HEK293 (cell line): Measurements from ENCODE around the gene FIGNL2.

Experiments
- CTCF ChIA-PET: fragments of 350-600 bp; formaldehyde crosslinking; extraction: SDS; loops from one replicate; lab custom pipeline; 2021; ENCODE audit warnings: antibody characterized with exemption; lab: Yijun Ruan, JAX
- POLR2A ChIA-PET: fragments of 300-600 bp; formaldehyde crosslinking; extraction: SDS; loops from one replicate; lab custom pipeline; 2020; ENCODE audit warnings: antibody characterized with exemption, inconsistent platforms; lab: Yijun Ruan, JAX
- H3K27ac ChIP-seq: fragments of 200-500 bp; sonication (Bioruptor generic); 2 replicates; pipeline ENCODE4 v1.5.1; 2014; ENCODE audit warnings: low read depth, low read length, control low read depth, inconsistent platforms; ENCODE audit errors: extremely low read depth
- H3K36me3 ChIP-seq, 2 experiments: fragments of 200-500 bp in 1 of 2; sonication (Bioruptor generic) in 1 of 2; 1 replicate in 1 of 2; 2 replicates in 1 of 2; pipeline ENCODE4 v1.5.1; 2014 to 2017; ENCODE audit warnings: inconsistent platforms in 2 of 2, low read length in 2 of 2; ENCODE audit not compliant: control insufficient read depth in 2 of 2, insufficient read depth in 1 of 2
- H3K4me1 ChIP-seq: fragments of 200-500 bp; sonication (Bioruptor generic); 2 replicates; pipeline ENCODE4 v1.5.1; 2014; ENCODE audit warnings: mild to moderate bottlenecking, low read length, inconsistent platforms; ENCODE audit not compliant: control insufficient read depth, insufficient read depth
- H3K4me3 ChIP-seq: 2 replicates; pipeline ENCODE4 v1.5.1; 2011; ENCODE audit warnings: low read depth, mild to moderate bottlenecking, control low read depth, low read length, moderate library complexity
- H3K9me3 ChIP-seq: fragments of 200-500 bp; sonication (Bioruptor generic); 2 replicates; pipeline ENCODE4 v1.5.1; 2014; ENCODE audit warnings: low read depth, low read length, inconsistent platforms; ENCODE audit not compliant: control insufficient read depth, insufficient read depth
- KLF1 ChIP-seq: fragments of 450-650 bp; formaldehyde crosslinking; IDR thresholded peaks from 2 replicates; pipeline ENCODE4 v1.5.1; 2016; ENCODE audit warnings: missing biosample characterization, missing genetic modification characterization
- KLF17 ChIP-seq: fragments of 450-650 bp; formaldehyde crosslinking; IDR thresholded peaks from 2 replicates; pipeline ENCODE4 v1.5.1; 2016; ENCODE audit warnings: missing biosample characterization, missing genetic modification characterization
- OVOL3 ChIP-seq: fragments of 450-650 bp; formaldehyde crosslinking; IDR thresholded peaks from 2 replicates; pipeline ENCODE4 v1.5.1; 2016; ENCODE audit warnings: missing biosample characterization, missing genetic modification characterization
- PRDM10 ChIP-seq: fragments of 450-650 bp; formaldehyde crosslinking; IDR thresholded peaks from 2 replicates; pipeline ENCODE4 v1.5.1; 2016; ENCODE audit warnings: missing biosample characterization, missing genetic modification characterization
- ZFP3 ChIP-seq: fragments of 450-650 bp; formaldehyde crosslinking; IDR thresholded peaks from 2 replicates; pipeline ENCODE4 v1.5.1; 2016; ENCODE audit warnings: low read depth, missing biosample characterization, missing genetic modification characterization
- ZNF121 ChIP-seq: fragments of 450-650 bp; formaldehyde crosslinking; IDR thresholded peaks from 2 replicates; pipeline ENCODE4 v1.5.1; 2016; ENCODE audit warnings: missing biosample characterization, missing genetic modification characterization
- ZNF23 ChIP-seq: fragments of 450-650 bp; formaldehyde crosslinking; IDR thresholded peaks from 2 replicates; pipeline ENCODE4 v1.5.1; 2016; ENCODE audit warnings: missing biosample characterization, missing genetic modification characterization, borderline replicate concordance
- ZNF37A ChIP-seq: fragments of 450-650 bp; IDR thresholded peaks from 2 replicates; pipeline ENCODE4 v1.5.1; 2018; ENCODE audit warnings: missing biosample characterization, missing genetic modification characterization
- ZNF391 ChIP-seq: fragments of 450-650 bp; formaldehyde crosslinking; IDR thresholded peaks from 2 replicates; pipeline ENCODE4 v1.5.1; 2016; ENCODE audit warnings: low read depth, missing biosample characterization, missing genetic modification characterization, borderline replicate concordance
- ZNF501 ChIP-seq: fragments of 450-650 bp; formaldehyde crosslinking; IDR thresholded peaks from 2 replicates; pipeline ENCODE4 v1.5.1; 2016; ENCODE audit warnings: missing biosample characterization, missing genetic modification characterization
- ZNF600 ChIP-seq: fragments of 450-650 bp; formaldehyde crosslinking; IDR thresholded peaks from 2 replicates; pipeline ENCODE4 v1.5.1; 2016; ENCODE audit warnings: missing biosample characterization, missing genetic modification characterization
- ZNF785 ChIP-seq: fragments of 450-650 bp; formaldehyde crosslinking; IDR thresholded peaks from 2 replicates; pipeline ENCODE4 v1.5.1; 2016; ENCODE audit warnings: missing biosample characterization, missing genetic modification characterization
- ZSCAN23 ChIP-seq: fragments of 450-650 bp; formaldehyde crosslinking; IDR thresholded peaks from 2 replicates; pipeline ENCODE4 v1.5.1; 2016; ENCODE audit warnings: missing biosample characterization, missing genetic modification characterization
- ZSCAN5A ChIP-seq: fragments of 450-650 bp; formaldehyde crosslinking; IDR thresholded peaks from 2 replicates; pipeline ENCODE4 v1.5.1; 2016; ENCODE audit warnings: missing biosample characterization, missing genetic modification characterization
- TF ChIP-seq, protein P1 (sequence below): fragments of 450-650 bp; formaldehyde crosslinking; IDR thresholded peaks from 2 replicates; pipeline ENCODE4; 2016; ENCODE audit warnings: missing biosample characterization, missing genetic modification characterization
- TF ChIP-seq, protein P2 (sequence below): fragments of 450-650 bp; formaldehyde crosslinking; IDR thresholded peaks from 2 replicates; pipeline ENCODE4 v1.5.1; 2016; ENCODE audit warnings: missing biosample characterization, missing genetic modification characterization

The FIGNL2 gene

GRCh38 chr12:51855586-51856428 is 7.3 kb upstream of the FIGNL2 start:
- Histone ChIP-seq H3K36me3 (no peaks in the 10 kb centered on the region), H3K27ac (no peak overlapping the region), H3K4me3 (peak overlapping the region; percentile 13), H3K4me1 (no peaks in the 10 kb centered on the region), H3K9me3 (no peaks in the 10 kb centered on the region)
- ChIA-PET CTCF (interaction anchor here (0.6 to 1.0 kb wide), 2 partner anchors 18 to 436 kb away, joined by 3 read pairs; no protein-coding TSS in a partner anchor), POLR2A (no interaction called here)
- TF ChIP-seq, protein P1, sequence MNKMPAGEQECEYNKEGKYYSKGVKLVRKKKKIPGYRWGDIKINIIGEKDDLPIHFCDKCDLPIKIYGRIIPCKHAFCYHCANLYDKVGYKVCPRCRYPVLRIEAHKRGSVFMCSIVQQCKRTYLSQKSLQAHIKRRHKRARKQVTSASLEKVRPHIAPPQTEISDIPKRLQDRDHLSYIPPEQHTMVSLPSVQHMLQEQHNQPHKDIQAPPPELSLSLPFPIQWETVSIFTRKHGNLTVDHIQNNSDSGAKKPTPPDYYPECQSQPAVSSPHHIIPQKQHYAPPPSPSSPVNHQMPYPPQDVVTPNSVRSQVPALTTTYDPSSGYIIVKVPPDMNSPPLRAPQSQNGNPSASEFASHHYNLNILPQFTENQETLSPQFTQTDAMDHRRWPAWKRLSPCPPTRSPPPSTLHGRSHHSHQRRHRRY (tag by site-specific recombination), result no peak
- TF ChIP-seq ZNF600 (tag by site-specific recombination) (peak; percentile 74), ZNF501 (tag by site-specific recombination) (no peak), PRDM10 (tag by site-specific recombination) (peak; percentile 78)

DNA sequence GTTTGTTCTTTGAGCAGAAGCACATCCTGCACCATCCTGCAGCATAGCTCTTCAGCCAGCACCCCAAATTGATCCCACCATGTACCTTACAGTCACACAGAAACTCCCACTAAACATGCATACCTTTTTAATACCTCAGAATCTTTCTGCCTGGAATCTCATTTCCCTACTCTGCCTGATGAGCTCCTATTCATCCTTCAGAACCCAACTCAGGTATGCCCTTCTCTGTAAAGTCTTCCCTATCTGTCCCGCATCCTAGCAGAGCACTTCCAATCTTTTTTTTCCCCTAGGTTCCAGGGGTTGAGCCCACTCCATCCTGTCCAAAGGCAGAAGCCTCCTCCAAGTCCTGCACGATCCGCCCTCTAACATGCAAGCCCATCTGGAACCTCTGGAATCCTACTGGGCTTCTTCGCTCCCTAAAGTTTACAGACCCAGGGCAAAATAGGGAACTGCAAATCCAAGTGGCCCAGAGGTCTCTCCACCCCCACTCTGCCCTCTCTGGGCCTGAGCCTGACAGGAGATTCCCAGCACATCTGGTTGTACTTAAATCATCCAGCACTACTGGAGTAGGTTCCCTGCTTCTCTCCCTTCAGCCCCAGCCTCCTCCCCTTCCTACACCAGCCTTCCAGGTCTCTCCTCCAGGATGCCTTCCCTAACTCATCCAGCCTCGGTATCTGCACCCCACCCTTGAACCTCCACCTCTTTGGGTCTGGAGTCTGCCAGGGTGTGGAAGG is 4.1 kb upstream of the FIGNL2 start:
- Histone ChIP-seq H3K4me1 (no peaks in the 10 kb centered on the region; the same call in 1 of the 2 replicates), H3K9me3 (no peaks in the 10 kb centered on the region)
- TF ChIP-seq KLF17 (peak; percentile 49; the same call in 1 of the 2 replicates), ZNF37A (no peak), ZNF600 (tag by site-specific recombination) (0 out of 2 replicates have a peak, but pooled peaks have one; percentile 17), ZSCAN23 (tag by site-specific recombination) (no peak), ZNF23 (tag by site-specific recombination) (no peak), ZNF121 (tag by site-specific recombination) (no peak), ZNF785 (tag by site-specific recombination) (no peak), ZSCAN5A (tag by site-specific recombination) (no peak), OVOL3 (no peak), ZNF391 (tag by site-specific recombination) (no peak), ZFP3 (tag by site-specific recombination) (peak; percentile 97), KLF1 (tag by site-specific recombination) (peak; percentile 63; the same call in 1 of the 2 replicates)
- TF ChIP-seq, protein P2, sequence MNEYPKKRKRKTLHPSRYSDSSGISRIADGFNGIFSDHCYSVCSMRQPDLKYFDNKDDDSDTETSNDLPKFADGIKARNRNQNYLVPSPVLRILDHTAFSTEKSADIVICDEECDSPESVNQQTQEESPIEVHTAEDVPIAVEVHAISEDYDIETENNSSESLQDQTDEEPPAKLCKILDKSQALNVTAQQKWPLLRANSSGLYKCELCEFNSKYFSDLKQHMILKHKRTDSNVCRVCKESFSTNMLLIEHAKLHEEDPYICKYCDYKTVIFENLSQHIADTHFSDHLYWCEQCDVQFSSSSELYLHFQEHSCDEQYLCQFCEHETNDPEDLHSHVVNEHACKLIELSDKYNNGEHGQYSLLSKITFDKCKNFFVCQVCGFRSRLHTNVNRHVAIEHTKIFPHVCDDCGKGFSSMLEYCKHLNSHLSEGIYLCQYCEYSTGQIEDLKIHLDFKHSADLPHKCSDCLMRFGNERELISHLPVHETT (tag by site-specific recombination), result no peak
- TF ChIP-seq, all 188 proteins: peak for 4
- ChIA-PET CTCF (interaction anchor here (0.7 to 0.8 kb wide), 2 partner anchors 19 to 118 kb away, joined by 3 to 4 read pairs; no protein-coding TSS in a partner anchor), POLR2A (no interaction called here)
- Histone ChIP-seq H3K36me3 (no peaks in the 10 kb centered on the region), H3K27ac (no peak overlapping the region), H3K4me3 (no peak overlapping the region)
